PC-9 (cell line): ENCODE data around the gene KLHDC4. TPM values are rescaled to one million over a fixed set of nuclear protein-coding genes. Genes with fewer than 3 reads are reported as not detected.

Source experiments
- BruUV-seq: library from RNA; stranded (reverse); fragments of 400-500 nt; replicated peaks from 2 replicates; lab custom pipeline; 2021; lab: Mats Ljungman, UMichigan
- CTCF ChIA-PET: fragments of 300-600 bp; sonication (Branson Sonifier 250); formaldehyde crosslinking; loops from one replicate; lab custom pipeline; 2022; ENCODE audit warnings: antibody characterized with exemption; lab: Charles Lee
- POLR2A ChIA-PET: fragments of 300-600 bp; sonication (Branson Sonifier 250); formaldehyde crosslinking; loops from one replicate; lab custom pipeline; 2022; ENCODE audit warnings: antibody characterized with exemption; ENCODE audit not compliant: unreplicated experiment; lab: Charles Lee
- DNase-seq, 2 experiments: peaks; one replicate each; pipeline versions ENCODE4 v3.0.0 to v3.0.0-alpha.2; 2015 to 2022; ENCODE audit warnings: mixed read lengths in 1 of 2
- H2AFZ ChIP-seq: fragments of 200-600 bp; sonication (generic); 2 replicates; pipeline ENCODE4 v1.8.1; 2017; ENCODE audit warnings: antibody characterized with exemption
- H3F3A ChIP-seq: fragments of 200-600 bp; sonication (generic); 2 replicates; pipeline ENCODE4 v1.8.1; 2017; ENCODE audit warnings: antibody characterized with exemption, mild to moderate bottlenecking, low read depth; ENCODE audit not compliant: insufficient read depth
- H3K27ac ChIP-seq: fragments of 200-600 bp; sonication (generic); 2 replicates; pipeline ENCODE4 v1.6.1; 2016; ENCODE audit warnings: mixed run types
- H3K27me3 ChIP-seq: fragments of 200-600 bp; sonication (generic); 2 replicates; pipeline ENCODE4 v1.6.1; 2016; ENCODE audit warnings: low read depth, mixed run types; ENCODE audit not compliant: insufficient read depth
- H3K36me3 ChIP-seq: fragments of 200-600 bp; sonication (generic); 2 replicates; pipeline ENCODE4 v1.6.1; 2016; ENCODE audit warnings: low read depth, mixed run types
- H3K4me1 ChIP-seq: fragments of 200-600 bp; sonication (generic); replicated peaks from 2 replicates; pipeline ENCODE4 v1.6.1; 2016; ENCODE audit warnings: mixed run types; ENCODE audit not compliant: insufficient read depth
- H3K4me2 ChIP-seq: fragments of 200-600 bp; sonication (generic); 2 replicates; pipeline ENCODE4 v1.6.1; 2017; ENCODE audit warnings: mixed run types
- H3K4me3 ChIP-seq: fragments of 200-600 bp; sonication (generic); 2 replicates; pipeline ENCODE4 v1.6.1; 2016; ENCODE audit warnings: mixed run types
- H3K79me2 ChIP-seq: fragments of 200-600 bp; sonication (generic); 2 replicates; pipeline ENCODE4 v1.6.1; 2017; ENCODE audit warnings: low read depth, mixed run types
- H3K9me2 ChIP-seq: fragments of 200-600 bp; sonication (generic); 2 replicates; pipeline ENCODE4 v1.8.1; 2017; ENCODE audit warnings: mild to moderate bottlenecking; ENCODE audit not compliant: insufficient read depth
- H3K9me3 ChIP-seq: fragments of 200-600 bp; sonication (generic); 2 replicates; pipeline ENCODE4 v1.8.1; 2016; ENCODE audit warnings: low read depth; ENCODE audit not compliant: insufficient read depth
- H4K20me1 ChIP-seq: fragments of 200-600 bp; sonication (generic); 2 replicates; pipeline ENCODE4 v1.8.1; 2017; ENCODE audit not compliant: insufficient read depth
- EZH2 ChIP-seq: fragments of 200-600 bp; sonication (generic); IDR thresholded peaks from 2 replicates; pipeline ENCODE4 v1.8.0; 2017; ENCODE audit warnings: antibody characterized with exemption, low read depth
- intact Hi-C: fragments of 100-400 bp; cut with micrococcal nuclease; formaldehyde crosslinking; loops from one replicate; pipeline ENCODE4 v1.10.0; 2022; ENCODE audit not compliant: unreplicated experiment
- total RNA-seq: library from RNA; stranded (reverse); gene quantifications from 2 replicates; pipeline ENCODE4 v1.2.3, GENCODE V29; 2021
- TF ChIP-seq, protein P1 (sequence below): fragments of 200-600 bp; sonication (generic); conservative IDR thresholded peaks from 2 replicates; pipeline ENCODE4 v1.6.1; 2017; ENCODE audit warnings: mixed run types, antibody characterized with exemption, mild to moderate bottlenecking, moderate library complexity

KLHDC4 gene
- total RNA-seq, 1 experiment from 2014 or later: 66.5 TPM

DNA sequence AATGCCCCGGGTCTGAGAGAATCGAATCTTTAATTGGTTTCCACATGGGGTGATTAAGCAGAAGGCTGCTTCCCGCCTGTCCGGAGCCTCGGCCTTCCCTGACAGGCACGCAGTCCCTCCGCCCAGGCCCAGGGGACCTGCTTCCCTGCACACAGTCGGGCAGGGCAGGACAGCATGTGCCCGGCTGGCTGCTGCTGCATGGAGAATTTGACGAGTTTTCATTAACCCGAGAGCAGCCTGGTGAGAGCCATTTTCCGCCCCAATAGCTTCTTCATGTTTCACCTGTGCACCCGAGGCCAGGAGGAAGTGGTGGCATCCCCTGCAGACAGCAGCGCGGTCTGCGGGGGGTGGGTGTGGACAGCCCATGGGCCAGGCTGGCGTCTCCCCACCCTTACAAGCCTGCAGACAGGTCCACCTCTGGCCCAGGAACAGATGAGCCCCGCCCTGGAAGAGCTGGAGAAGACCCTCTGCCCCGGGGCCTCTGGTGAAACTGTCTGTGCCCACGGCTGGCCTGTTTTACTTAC is 67.0 kb downstream of the KLHDC4 start:
- no peaks in the 10 kb centered on the region for H3K9me3 ChIP-seq
- ChIA-PET CTCF (no interaction called here), POLR2A (no interaction called here)
- no TSS peak for BruUV-seq
- DNase-seq: no peak
- H3K27ac ChIP-seq: no peak overlapping the region
- no peaks in the 10 kb centered on the region for H3K9me2 ChIP-seq
- no peaks in the 10 kb centered on the region for H3K4me1 ChIP-seq
- H2AFZ ChIP-seq: no peak overlapping the region
- H3F3A ChIP-seq: no peaks in the 10 kb centered on the region
- no peak overlapping the region for H3K4me3 ChIP-seq
- intact Hi-C loops: no loop called here
- no peak overlapping the region for H3K4me2 ChIP-seq
- peaks cover 4% of the 10 kb centered on the region; the same call in 1 of the 2 replicates for H3K36me3 ChIP-seq
- no peak for TF ChIP-seq EZH2
- TF ChIP-seq, protein P1, sequence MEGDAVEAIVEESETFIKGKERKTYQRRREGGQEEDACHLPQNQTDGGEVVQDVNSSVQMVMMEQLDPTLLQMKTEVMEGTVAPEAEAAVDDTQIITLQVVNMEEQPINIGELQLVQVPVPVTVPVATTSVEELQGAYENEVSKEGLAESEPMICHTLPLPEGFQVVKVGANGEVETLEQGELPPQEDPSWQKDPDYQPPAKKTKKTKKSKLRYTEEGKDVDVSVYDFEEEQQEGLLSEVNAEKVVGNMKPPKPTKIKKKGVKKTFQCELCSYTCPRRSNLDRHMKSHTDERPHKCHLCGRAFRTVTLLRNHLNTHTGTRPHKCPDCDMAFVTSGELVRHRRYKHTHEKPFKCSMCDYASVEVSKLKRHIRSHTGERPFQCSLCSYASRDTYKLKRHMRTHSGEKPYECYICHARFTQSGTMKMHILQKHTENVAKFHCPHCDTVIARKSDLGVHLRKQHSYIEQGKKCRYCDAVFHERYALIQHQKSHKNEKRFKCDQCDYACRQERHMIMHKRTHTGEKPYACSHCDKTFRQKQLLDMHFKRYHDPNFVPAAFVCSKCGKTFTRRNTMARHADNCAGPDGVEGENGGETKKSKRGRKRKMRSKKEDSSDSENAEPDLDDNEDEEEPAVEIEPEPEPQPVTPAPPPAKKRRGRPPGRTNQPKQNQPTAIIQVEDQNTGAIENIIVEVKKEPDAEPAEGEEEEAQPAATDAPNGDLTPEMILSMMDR: no peak
- no peaks in the 10 kb centered on the region for H3K79me2 ChIP-seq
- no peaks in the 10 kb centered on the region; the same call in 1 of the 2 replicates for H4K20me1 ChIP-seq
- no peaks in the 10 kb centered on the region for H3K27me3 ChIP-seq

DNA sequence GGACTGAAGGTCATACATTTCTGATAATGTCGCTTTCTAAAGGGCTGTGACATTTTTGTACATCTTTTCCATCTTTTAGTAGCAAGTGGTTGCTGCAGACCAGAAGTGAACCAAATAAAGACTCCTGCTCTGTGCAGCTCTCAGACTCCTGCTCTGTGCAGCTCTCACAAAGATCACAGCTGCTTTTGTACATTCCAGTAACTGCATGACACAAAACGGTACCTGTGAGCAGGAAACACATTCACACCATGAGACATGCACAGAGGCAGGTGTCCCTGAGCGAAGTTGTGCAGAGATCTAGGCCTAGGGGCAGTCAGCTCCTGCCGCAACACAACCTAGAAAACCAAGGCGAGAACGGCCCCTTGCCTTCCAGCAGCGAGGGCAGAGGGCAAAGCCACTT is 67.5 kb downstream of the KLHDC4 start:
- no peaks in the 10 kb centered on the region for H3K9me2 ChIP-seq
- intact Hi-C loops: no loop called here
- no peaks in the 10 kb centered on the region for H3F3A ChIP-seq
- TF ChIP-seq EZH2: no peak
- H3K27ac ChIP-seq: no peak overlapping the region
- H3K36me3 ChIP-seq: peaks cover 4% of the 10 kb centered on the region; the same call in 1 of the 2 replicates
- ChIA-PET CTCF (no interaction called here), POLR2A (no interaction called here)
- no peak for DNase-seq
- H3K79me2 ChIP-seq: no peaks in the 10 kb centered on the region
- H4K20me1 ChIP-seq: no peaks in the 10 kb centered on the region; the same call in 1 of the 2 replicates
- no peak overlapping the region for H3K4me3 ChIP-seq
- no peak overlapping the region for H3K4me2 ChIP-seq
- no TSS peak for BruUV-seq
- H3K27me3 ChIP-seq: no peaks in the 10 kb centered on the region
- no peaks in the 10 kb centered on the region for H3K9me3 ChIP-seq
- no peaks in the 10 kb centered on the region for H3K4me1 ChIP-seq
- no peak overlapping the region for H2AFZ ChIP-seq

DNA sequence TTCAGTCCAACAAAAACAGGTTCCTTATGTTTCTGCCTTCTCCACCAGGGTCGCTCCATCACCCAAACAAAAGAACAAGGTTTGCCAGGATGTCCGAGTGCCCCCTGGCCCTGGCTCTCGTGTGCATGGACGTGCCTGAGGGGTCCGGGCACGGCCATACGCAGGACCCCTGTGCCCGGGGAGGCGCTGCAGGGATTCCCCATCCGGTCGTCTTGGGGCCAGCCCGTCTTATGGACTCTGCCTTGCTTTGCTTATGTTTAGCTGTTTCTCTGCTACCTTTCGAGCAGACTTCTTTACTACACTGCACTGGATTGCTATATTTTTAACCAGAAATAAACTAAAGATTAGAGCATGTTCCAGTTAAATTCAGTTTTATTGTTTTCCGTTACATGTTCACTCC is 68.0 kb downstream of the KLHDC4 start:
- DNase-seq: no peak
- no peak overlapping the region for H3K4me2 ChIP-seq
- H3K9me2 ChIP-seq: no peaks in the 10 kb centered on the region
- no peaks in the 10 kb centered on the region for H3K4me1 ChIP-seq
- H3F3A ChIP-seq: no peaks in the 10 kb centered on the region
- H3K79me2 ChIP-seq: no peaks in the 10 kb centered on the region
- H3K36me3 ChIP-seq: peaks cover 3% of the 10 kb centered on the region; the same call in 1 of the 2 replicates
- CTCF ChIA-PET: no interaction called here
- no peak overlapping the region for H3K27ac ChIP-seq
- H3K9me3 ChIP-seq: no peaks in the 10 kb centered on the region
- no peaks in the 10 kb centered on the region for H3K27me3 ChIP-seq
- H3K4me3 ChIP-seq: no peak overlapping the region
- no TSS peak for BruUV-seq
- no peak overlapping the region for H2AFZ ChIP-seq
- H4K20me1 ChIP-seq: peaks cover 3% of the 10 kb centered on the region
- TF ChIP-seq, protein P1: no peak
- no peak for TF ChIP-seq EZH2
- intact Hi-C loops: no loop called here
- POLR2A ChIA-PET: no interaction called here

DNA sequence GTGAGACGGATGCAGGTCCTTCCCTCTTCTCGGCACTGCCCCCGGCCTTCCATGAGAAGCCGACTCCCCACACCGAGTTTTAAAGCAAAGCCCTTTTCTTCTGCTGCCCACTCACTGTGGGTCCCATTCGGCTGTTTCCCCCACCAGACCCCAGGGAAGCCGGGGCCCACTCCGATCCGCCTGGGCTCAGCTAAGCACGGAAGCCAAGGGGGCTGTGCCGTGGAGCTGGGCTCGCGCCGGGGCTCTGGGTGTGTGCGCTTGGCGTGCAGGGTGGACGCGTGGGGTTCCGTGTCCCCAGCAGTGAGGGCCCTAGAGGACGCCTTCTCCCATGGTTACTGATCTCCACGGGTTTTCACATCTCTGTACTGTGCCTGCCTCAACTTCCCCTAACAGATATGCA is 68.5 kb downstream of the KLHDC4 start:
- no TSS peak for BruUV-seq
- intact Hi-C loops: no loop called here
- H3K4me1 ChIP-seq: no peaks in the 10 kb centered on the region
- CTCF ChIA-PET: no interaction called here
- no peaks in the 10 kb centered on the region for H3K9me2 ChIP-seq
- peaks cover 8% of the 10 kb centered on the region for H4K20me1 ChIP-seq
- no peak overlapping the region for H2AFZ ChIP-seq
- no peaks in the 10 kb centered on the region for H3F3A ChIP-seq
- no peak for DNase-seq
- H3K4me3 ChIP-seq: no peak overlapping the region
- no peaks in the 10 kb centered on the region for H3K79me2 ChIP-seq
- H3K36me3 ChIP-seq: no peaks in the 10 kb centered on the region; the same call in 1 of the 2 replicates
- H3K4me2 ChIP-seq: no peak overlapping the region
- TF ChIP-seq EZH2: no peak
- POLR2A ChIA-PET: no interaction called here
- H3K27me3 ChIP-seq: no peaks in the 10 kb centered on the region
- H3K27ac ChIP-seq: no peak overlapping the region
- H3K9me3 ChIP-seq: no peaks in the 10 kb centered on the region
